Lower leg skin (tissue), 4 donors: ENCODE results near the gene FAF2. TPM values are rescaled to one million over a fixed set of nuclear protein-coding genes. Genes with fewer than 3 reads are reported as not detected.

Experiments used
- DNase-seq, 2 donors: peaks; one replicate each; pipeline ENCODE4 v3.0.0-alpha.2; 2019; ENCODE audit warnings: low spot score in 2 of 2
- H3K4me3 ChIP-seq: fragments of 200-600 bp; sonication (generic); 2 replicates; pipeline ENCODE4 v1.5.1; 2017; ENCODE audit warnings: mild to moderate bottlenecking, low read depth; ENCODE audit not compliant: poor library complexity, severe bottlenecking
- CTCF ChIP-seq, 3 donors: fragments of 450-650 bp; IDR thresholded peaks; one replicate each; pipeline ENCODE4 v1.5.1; 2016; ENCODE audit warnings: antibody characterized with exemption in 3 of 3, mild to moderate bottlenecking in 3 of 3, moderate library complexity in 2 of 3
- POLR2A ChIP-seq, 2 donors: fragments of 450-650 bp; IDR thresholded peaks; one replicate each; pipeline ENCODE4 v1.6.1; 2016 to 2017; ENCODE audit warnings: antibody characterized with exemption in 2 of 2, mild to moderate bottlenecking in 1 of 2, moderate library complexity in 1 of 2
- WGBS, 2 donors: methylation state at CpG; one replicate each; pipeline ENCODE4 v1.1.5; 2018; 5-methylcytosine and 5-hydroxymethylcytosine counted together
- intact Hi-C: fragments of 100-400 bp; cut with DNase I; formaldehyde crosslinking; loops from one replicate; pipeline ENCODE4 v1.15.0; 2023; ENCODE audit warnings: low total_unique reads
- total RNA-seq, 4 donors: library from RNA; depleted of rRNA; stranded (reverse); fragments of >200 nt; gene quantifications; one replicate each; pipeline ENCODE4 v1.1.0, GENCODE V29; 2016

Gene FAF2
- total RNA-seq, 4 donors from 2014 or later = 32.6 to 35.8 (median 33.7) TPM

- WGBS, 2 donors = 88 to 96% methylated on average over 4 of the region's 4 CpGs
- DNase-seq = no peak
Observed at GRCh38 chr5:176454724-176455394, 6.7 kb downstream of the FAF2 start.

GRCh38 chr5:176458904-176459561 is 10.8 kb downstream of the FAF2 start:
- no peak for DNase-seq
- H3K4me3 ChIP-seq = no peak overlapping the region
- TF ChIP-seq CTCF (IDR thresholded peaks at IDR 0.05) = no peak
- WGBS, 2 donors = 91 to 98% methylated on average over 3 of the region's 3 CpGs
- intact Hi-C loops = no loop called here

More at GRCh38 chr5:176454724-176455394, 6.7 kb downstream of the FAF2 start:
- intact Hi-C loops = no loop called here
- TF ChIP-seq POLR2A (IDR thresholded peaks at IDR 0.05) (no peak), CTCF (IDR thresholded peaks at IDR 0.05) (no peak)
- H3K4me3 ChIP-seq = no peak overlapping the region

GRCh38 chr5:176461349-176461748 is 13.2 kb downstream of the FAF2 start:
- intact Hi-C loops = no loop called here
- WGBS, 2 donors = 93 to 98% methylated on average over 2 of the region's 2 CpGs
- TF ChIP-seq POLR2A (IDR thresholded peaks at IDR 0.05) (no peak), CTCF (IDR thresholded peaks at IDR 0.05) (no peak)
- no peak overlapping the region for H3K4me3 ChIP-seq
- no peak for DNase-seq

GRCh38 chr5:176463113-176463764 is 15.1 kb downstream of the FAF2 start:
- 87 to 88% methylated on average over 7 of the region's 7 CpGs for WGBS, 2 donors
- no peak for DNase-seq
- no peak overlapping the region for H3K4me3 ChIP-seq
- intact Hi-C loops = no loop called here
- TF ChIP-seq POLR2A (IDR thresholded peaks at IDR 0.05) = no peak
- no peak for TF ChIP-seq CTCF (IDR thresholded peaks at IDR 0.05)

- WGBS, 2 donors = 49% methylated on average over 6 of the region's 6 CpGs
- TF ChIP-seq CTCF (IDR thresholded peaks at IDR 0.05) (no peak), POLR2A (IDR thresholded peaks at IDR 0.05) (no peak)
- H3K4me3 ChIP-seq = no peak overlapping the region
- DNase-seq = no peak
- intact Hi-C loops = no loop called here
Observed at GRCh38 chr5:176466245-176466871, 18.2 kb downstream of the FAF2 start.
